ENCODE results near the gene LSG1.
"Not testable (repeated sequence)": the region's sequence is repeated elsewhere in the genome, so short reads cannot be mapped to it uniquely, and the experiment has no call there.

Gene LSG1

GRCh38 chr3:194617827-194618226 lies 54.2 kb downstream of the LSG1 start:
- no peak for DNase-seq (ENCODE audit: low read depth in 2 of 2)

GRCh38 chr3:194617143-194617671 lies 54.8 kb downstream of the LSG1 start:
- no peak for DNase-seq (ENCODE audit: low read depth in 2 of 2)

GRCh38 chr3:194615226-194615625 lies 56.8 kb downstream of the LSG1 start:
- no peak for DNase-seq (ENCODE audit: low read depth in 2 of 2)

GRCh38 chr3:194612221-194612620 lies 59.8 kb downstream of the LSG1 start:
- no peak for DNase-seq (ENCODE audit: low read depth in 2 of 2)

GRCh38 chr3:194610689-194611088 lies 61.3 kb downstream of the LSG1 start:
- no peak for DNase-seq (ENCODE audit: low read depth in 2 of 2)

GRCh38 chr3:194609601-194610000 lies 62.4 kb downstream of the LSG1 start:
- no peak for DNase-seq (ENCODE audit: low read depth in 2 of 2)

GRCh38 chr3:194608981-194609380 lies 63.0 kb downstream of the LSG1 start:
- no peak for DNase-seq (ENCODE audit: low read depth in 2 of 2)

- DNase-seq (ENCODE audit: low read depth in 2 of 2), result no peak
These were observed 64.2 kb downstream of the LSG1 start for GRCh38 chr3:194607592-194608389.

GRCh38 chr3:194606941-194607340 lies 65.0 kb downstream of the LSG1 start:
- no peak for DNase-seq (ENCODE audit: low read depth in 2 of 2)

- no peak for DNase-seq (ENCODE audit: low read depth in 2 of 2)
These were observed 65.8 kb downstream of the LSG1 start for GRCh38 chr3:194606163-194606562.

- not testable (repeated sequence) for DNase-seq (ENCODE audit: low read depth in 2 of 2)
These were observed 66.7 kb downstream of the LSG1 start for GRCh38 chr3:194605314-194605713.

GRCh38 chr3:194604837-194605236 lies 67.2 kb downstream of the LSG1 start:
- DNase-seq (ENCODE audit: low read depth in 2 of 2), result no peak

- no peak for DNase-seq (ENCODE audit: low read depth in 2 of 2)
These were observed 67.9 kb downstream of the LSG1 start for GRCh38 chr3:194604126-194604525.

- DNase-seq (ENCODE audit: low read depth in 2 of 2), result no peak
These were observed 69.3 kb downstream of the LSG1 start for GRCh38 chr3:194602669-194603171.

GRCh38 chr3:194598771-194599557 lies 73.0 kb downstream of the LSG1 start:
- DNase-seq (ENCODE audit: low read depth in 2 of 2), result no peak

GRCh38 chr3:194596906-194597305 lies 75.1 kb downstream of the LSG1 start:
- no peak for DNase-seq (ENCODE audit: low read depth in 2 of 2)

GRCh38 chr3:194592798-194593752 lies 78.9 kb downstream of the LSG1 start:
- no peak for DNase-seq (ENCODE audit: low read depth in 2 of 2)
